GM12878 (cell line): ENCODE results near the gene PLVAP. TPM values are rescaled to one million over a fixed set of nuclear protein-coding genes. Genes with fewer than 3 reads are reported as not detected.
A peak's percentile ranks its signal among the peaks of the same experiment; 100 is the strongest.

ENCODE experiments used
- ATAC-seq: fragments of 200-7000 bp; cut with Tn5 transposase; 3 replicates; pipeline ENCODE4 v1.9.1; 2020; ENCODE audit warnings: mild to moderate bottlenecking, moderate library complexity
- BruUV-seq: library from RNA; stranded (reverse); fragments of 400-500 nt; replicated peaks from 2 replicates; lab custom pipeline; 2021; lab: Mats Ljungman, UMichigan
- CTCF ChIA-PET: fragments of 300-600 bp; sonication (Branson Sonifier 250); formaldehyde crosslinking; extraction: SDS; loops from one replicate; lab custom pipeline; 2021; ENCODE audit warnings: inconsistent platforms; lab: Yijun Ruan, JAX
- POLR2A ChIA-PET: fragments of 350-600 bp; formaldehyde crosslinking; extraction: SDS; loops from one replicate; lab custom pipeline; 2021; ENCODE audit warnings: inconsistent platforms; lab: Charles Lee
- RAD21 ChIA-PET: fragments of 300-600 bp; sonication (Branson Sonifier 250); formaldehyde crosslinking; loops from one replicate; lab custom pipeline; 2023; ENCODE audit warnings: antibody characterized with exemption; ENCODE audit not compliant: unreplicated experiment; lab: Charles Lee
- SMC1A ChIA-PET: fragments of 300-600 bp; sonication (Branson Sonifier 250); formaldehyde crosslinking; loops from one replicate; lab custom pipeline; 2023; ENCODE audit not compliant: unreplicated experiment, uncharacterized antibody; lab: Charles Lee
- DNase-seq: peaks from one replicate; pipeline ENCODE4 v3.0.0-alpha.2; 2011; ENCODE audit warnings: low read depth, low spot score
- FAIRE-seq: peaks from 3 replicates; lab custom pipeline; 2011; peaks lifted over from hg19 to GRCh38; lab: Jason Lieb, UNC
- H2AFZ ChIP-seq: 2 replicates; pipeline ENCODE4 v1.6.0; 2011; ENCODE audit warnings: low read depth, low read length, control low read depth; ENCODE audit not compliant: control insufficient read depth
- H3K27ac ChIP-seq: 2 replicates; pipeline ENCODE4 v1.5.1; 2011; ENCODE audit warnings: control low read depth; ENCODE audit not compliant: control insufficient read depth, insufficient read depth
- H3K27me3 ChIP-seq, 2 experiments: replicated peaks in 1 of 2; 2 replicates each; pipeline versions ENCODE4 v1.6.0 to v1.6.1; 2011; ENCODE audit warnings: low read length in 1 of 2; ENCODE audit not compliant: control insufficient read depth in 2 of 2, insufficient read depth in 2 of 2
- H3K36me3 ChIP-seq, 2 experiments: 2 replicates each; pipeline ENCODE4 v1.5.1; 2011; ENCODE audit warnings: low read length in 1 of 2; ENCODE audit not compliant: control insufficient read depth in 2 of 2, insufficient read depth in 2 of 2
- H3K4me1 ChIP-seq: 2 replicates; pipeline ENCODE4 v1.6.1; 2011; ENCODE audit warnings: mild to moderate bottlenecking, low read length, moderate library complexity, mixed read lengths; ENCODE audit not compliant: control insufficient read depth, insufficient read depth
- H3K4me2 ChIP-seq: 2 replicates; pipeline ENCODE4 v1.6.0; 2011; ENCODE audit warnings: control low read depth; ENCODE audit not compliant: control insufficient read depth, insufficient read depth
- H3K4me3 ChIP-seq: fragments of 200-600 bp; sonication (generic); 2 replicates; pipeline ENCODE4 v1.5.1; 2016
- H3K79me2 ChIP-seq: 2 replicates; pipeline ENCODE4 v1.6.0; 2011; ENCODE audit warnings: low read length; ENCODE audit not compliant: control insufficient read depth, insufficient read depth
- H3K9ac ChIP-seq: 2 replicates; pipeline ENCODE4 v1.8.0; 2011; ENCODE audit warnings: low read length, control low read depth, mixed read lengths; ENCODE audit not compliant: control insufficient read depth, insufficient read depth
- H3K9me3 ChIP-seq: replicated peaks from 3 replicates; pipeline ENCODE4 v1.5.1; 2011; ENCODE audit warnings: mild to moderate bottlenecking, low read length; ENCODE audit not compliant: control insufficient read depth, insufficient read depth
- H4K20me1 ChIP-seq: 2 replicates; pipeline ENCODE4 v1.6.0; 2011; ENCODE audit not compliant: control insufficient read depth, insufficient read depth
- CBFB ChIP-seq: IDR thresholded peaks from 2 replicates; pipeline ENCODE4 v1.6.1; 2016; ENCODE audit warnings: antibody characterized with exemption, low read depth
- CHD4 ChIP-seq: fragments of 200-600 bp; sonication (generic); IDR thresholded peaks from 2 replicates; pipeline ENCODE4 v1.6.1; 2016; ENCODE audit warnings: mild to moderate bottlenecking
- GATAD2B ChIP-seq: fragments of 450-650 bp; conservative IDR thresholded peaks from 2 replicates; pipeline ENCODE4 v1.6.1; 2017; ENCODE audit warnings: low read depth, mild to moderate bottlenecking, moderate library complexity
- PAX5 ChIP-seq: IDR thresholded peaks from 2 replicates; pipeline ENCODE4 v1.6.1; 2011; ENCODE audit warnings: low read depth, low read length, borderline replicate concordance
- POLR2A ChIP-seq: IDR thresholded peaks from 2 replicates; pipeline ENCODE4 v1.6.1; 2011; ENCODE audit warnings: low read depth, mild to moderate bottlenecking, low read length
- WRNIP1 ChIP-seq: IDR thresholded peaks from 2 replicates; pipeline ENCODE4 v1.6.1; 2011; ENCODE audit warnings: low read depth, low read length, improper control_type of control experiment, borderline replicate concordance
- WGBS: methylation state at CpG from one replicate; pipeline ENCODE4 v1.1.6; 2016; ENCODE audit warnings: low lambda C conversion rate; ENCODE audit not compliant: insufficient replicate concordance, insufficient coverage; ENCODE audit errors: missing lambda C conversion rate; 5-methylcytosine and 5-hydroxymethylcytosine counted together
- in situ Hi-C: fragments of 300-500 bp; cut with MboI; formaldehyde crosslinking; loops from 9 replicates; pipeline ENCODE4 v1.14.3; 2018; ENCODE audit warnings: mixed read lengths
- intact Hi-C: fragments of 100-400 bp; cut with micrococcal nuclease; formaldehyde crosslinking; loops from one replicate; pipeline ENCODE4 v1.14.2; 2022; ENCODE audit not compliant: unreplicated experiment
- polyA plus RNA-seq, 11 experiments: library from polyadenylated mRNA; depleted of rRNA in 4 of 11; unstranded in 6 of 11; stranded (reverse) in 5 of 11; fragments of >200 nt; fragmentation: Nextera tagmentation in 4 of 11; fragmentation: Illumina TruSeq in 1 of 11; extraction: Ambion mirVana in 4 of 11; extraction: Trizol in 1 of 11; gene quantifications; 1 replicate in 1 of 11; 2 replicates in 10 of 11; pipeline versions ENCODE4 v1.2.1 to v1.2.3, GENCODE V29; 2011 to 2016; ENCODE audit warnings: inconsistent platforms in 2 of 11, missing spikeins in 2 of 11, low read depth in 1 of 11
- total RNA-seq, 4 experiments: library from RNA; depleted of rRNA in 3 of 4; stranded (reverse); fragments of >200 nt in 3 of 4; fragmentation: Illumina TruSeq in 1 of 4; extraction: Trizol in 1 of 4; gene quantifications; 2 replicates each; pipeline versions ENCODE4 v1.2.1 to v1.2.3, GENCODE V29; 2013 to 2021
- TF ChIP-seq, protein P1 (sequence below): fragments of 450-650 bp; IDR thresholded peaks from 2 replicates; pipeline ENCODE4 v1.6.1; 2018; ENCODE audit warnings: mild to moderate bottlenecking, low read depth, moderate library complexity; ENCODE audit not compliant: partially characterized antibody
- TF ChIP-seq, protein P2 (sequence below): fragments of 450-650 bp; IDR thresholded peaks from 2 replicates; pipeline ENCODE4 v1.6.1; 2014; ENCODE audit warnings: mild to moderate bottlenecking

PLVAP gene
- total and polyA plus RNA-seq, 10 of the 15 experiments (the other 5 are each of a cell fraction or from before 2014, with no cell fraction given), result 0.03 to 0.54 (median 0.06) TPM; not detected in 4

- DNase-seq (no peak), ATAC-seq (no peak), FAIRE-seq (no peak)
- no TSS peak for BruUV-seq
- TF ChIP-seq, protein P1, sequence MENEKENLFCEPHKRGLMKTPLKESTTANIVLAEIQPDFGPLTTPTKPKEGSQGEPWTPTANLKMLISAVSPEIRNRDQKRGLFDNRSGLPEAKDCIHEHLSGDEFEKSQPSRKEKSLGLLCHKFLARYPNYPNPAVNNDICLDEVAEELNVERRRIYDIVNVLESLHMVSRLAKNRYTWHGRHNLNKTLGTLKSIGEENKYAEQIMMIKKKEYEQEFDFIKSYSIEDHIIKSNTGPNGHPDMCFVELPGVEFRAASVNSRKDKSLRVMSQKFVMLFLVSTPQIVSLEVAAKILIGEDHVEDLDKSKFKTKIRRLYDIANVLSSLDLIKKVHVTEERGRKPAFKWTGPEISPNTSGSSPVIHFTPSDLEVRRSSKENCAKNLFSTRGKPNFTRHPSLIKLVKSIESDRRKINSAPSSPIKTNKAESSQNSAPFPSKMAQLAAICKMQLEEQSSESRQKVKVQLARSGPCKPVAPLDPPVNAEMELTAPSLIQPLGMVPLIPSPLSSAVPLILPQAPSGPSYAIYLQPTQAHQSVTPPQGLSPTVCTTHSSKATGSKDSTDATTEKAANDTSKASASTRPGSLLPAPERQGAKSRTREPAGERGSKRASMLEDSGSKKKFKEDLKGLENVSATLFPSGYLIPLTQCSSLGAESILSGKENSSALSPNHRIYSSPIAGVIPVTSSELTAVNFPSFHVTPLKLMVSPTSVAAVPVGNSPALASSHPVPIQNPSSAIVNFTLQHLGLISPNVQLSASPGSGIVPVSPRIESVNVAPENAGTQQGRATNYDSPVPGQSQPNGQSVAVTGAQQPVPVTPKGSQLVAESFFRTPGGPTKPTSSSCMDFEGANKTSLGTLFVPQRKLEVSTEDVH, result no peak
- TF ChIP-seq CHD4, result no peak
- TF ChIP-seq, protein P2, sequence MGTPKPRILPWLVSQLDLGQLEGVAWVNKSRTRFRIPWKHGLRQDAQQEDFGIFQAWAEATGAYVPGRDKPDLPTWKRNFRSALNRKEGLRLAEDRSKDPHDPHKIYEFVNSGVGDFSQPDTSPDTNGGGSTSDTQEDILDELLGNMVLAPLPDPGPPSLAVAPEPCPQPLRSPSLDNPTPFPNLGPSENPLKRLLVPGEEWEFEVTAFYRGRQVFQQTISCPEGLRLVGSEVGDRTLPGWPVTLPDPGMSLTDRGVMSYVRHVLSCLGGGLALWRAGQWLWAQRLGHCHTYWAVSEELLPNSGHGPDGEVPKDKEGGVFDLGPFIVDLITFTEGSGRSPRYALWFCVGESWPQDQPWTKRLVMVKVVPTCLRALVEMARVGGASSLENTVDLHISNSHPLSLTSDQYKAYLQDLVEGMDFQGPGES, result no peak
- no peak for TF ChIP-seq WRNIP1
- TF ChIP-seq GATAD2B, result no peak
- no peak for TF ChIP-seq CBFB
- TF ChIP-seq POLR2A, result 0 out of 2 replicates have a peak, but pooled peaks have one; percentile 6
- TF ChIP-seq PAX5, result no peak
- intact Hi-C loops, result no loop called here
- ChIA-PET RAD21 (no interaction called here), POLR2A (interaction anchor here (0.6 to 0.7 kb wide), 2 partner anchors 87 to 182 kb away, joined by 3 to 6 read pairs; no protein-coding TSS in a partner anchor), CTCF (no interaction called here), SMC1A (no interaction called here)
- Histone ChIP-seq H3K27ac (no peak overlapping the region), H3K9ac (no peak overlapping the region), H3K9me3 (no peaks in the 10 kb centered on the region), H3K4me3 (no peak overlapping the region), H3K4me1 (peaks cover 3% of the 10 kb centered on the region; the same call in 1 of the 2 replicates), H3K27me3 (no peaks in the 10 kb centered on the region), H4K20me1 (no peaks in the 10 kb centered on the region), H3K4me2 (no peak overlapping the region), H3K79me2 (peaks cover 2% of the 10 kb centered on the region; the same call in 1 of the 2 replicates), H2AFZ (no peak overlapping the region), H3K36me3 (no peaks in the 10 kb centered on the region)
- in situ Hi-C loops, result no loop called here
- WGBS, result 83% methylated on average over 20 of the region's 20 CpGs
Measured at GRCh38 chr19:17423429-17424208, 46.5 kb upstream of the PLVAP start.
